CD4-positive, alpha-beta T cell treated with Interleukin-6 at 100 ng/mL for 8 hours (primary cell): ENCODE data around the gene METTL16.

Source experiments
- DNase-seq: peaks from one replicate; pipeline ENCODE4 v3.0.0-alpha.2; 2020; ENCODE audit warnings: mixed read lengths, low spot score

The METTL16 gene

DNA sequence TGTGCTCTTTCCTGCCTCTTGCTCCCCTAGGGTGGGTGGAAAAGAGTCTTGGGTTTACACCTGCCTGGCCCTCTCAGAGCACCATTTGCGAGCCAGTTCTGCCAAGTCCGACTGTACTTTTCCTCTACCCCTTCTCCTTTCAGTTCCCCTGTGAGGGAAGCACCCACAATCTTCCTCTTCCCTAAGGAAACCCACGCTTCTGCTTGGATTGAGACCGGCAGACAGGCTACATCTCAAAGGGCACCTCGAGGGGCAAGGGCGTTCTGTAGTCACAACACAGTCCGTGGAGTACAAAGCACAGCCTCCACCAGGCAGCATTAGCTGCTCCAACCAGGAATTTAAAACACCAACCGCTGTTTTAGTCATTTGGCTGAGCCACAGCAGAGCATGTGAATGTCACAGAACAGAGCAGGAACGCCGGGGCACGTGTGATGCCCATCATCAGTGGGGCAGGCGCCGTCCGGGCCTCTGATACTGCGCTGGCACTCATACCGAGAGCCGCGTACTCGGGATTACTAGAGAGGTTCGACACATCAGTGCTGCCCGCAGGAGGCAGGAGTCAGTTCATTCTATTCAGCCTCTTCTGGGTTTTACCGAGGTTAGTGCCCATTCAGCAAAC, 97.1 kb downstream of the METTL16 start:
- no peak for DNase-seq

DNA sequence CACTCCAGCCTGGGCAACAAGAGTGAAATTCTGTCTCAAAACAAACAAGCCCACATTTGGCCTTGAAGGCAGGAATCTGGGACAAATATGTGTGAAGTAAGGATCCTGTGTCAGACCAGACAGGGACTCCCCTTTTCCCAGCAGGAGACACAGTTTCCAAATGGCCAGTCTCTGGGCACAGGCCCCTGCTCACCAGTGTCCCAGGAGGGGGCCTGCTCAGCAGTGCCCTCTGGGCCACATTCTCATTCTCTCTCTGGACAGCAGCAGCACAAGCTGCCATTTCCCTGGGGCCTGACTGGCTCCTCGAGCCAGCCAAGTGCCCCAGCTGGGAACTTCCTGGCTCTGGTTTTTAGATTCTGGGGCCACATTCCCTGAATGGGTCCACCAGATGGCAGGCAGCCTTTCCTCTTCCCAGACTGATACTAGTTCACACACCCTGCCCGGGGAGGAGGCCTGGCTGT, 99.1 kb downstream of the METTL16 start:
- no peak for DNase-seq

DNA sequence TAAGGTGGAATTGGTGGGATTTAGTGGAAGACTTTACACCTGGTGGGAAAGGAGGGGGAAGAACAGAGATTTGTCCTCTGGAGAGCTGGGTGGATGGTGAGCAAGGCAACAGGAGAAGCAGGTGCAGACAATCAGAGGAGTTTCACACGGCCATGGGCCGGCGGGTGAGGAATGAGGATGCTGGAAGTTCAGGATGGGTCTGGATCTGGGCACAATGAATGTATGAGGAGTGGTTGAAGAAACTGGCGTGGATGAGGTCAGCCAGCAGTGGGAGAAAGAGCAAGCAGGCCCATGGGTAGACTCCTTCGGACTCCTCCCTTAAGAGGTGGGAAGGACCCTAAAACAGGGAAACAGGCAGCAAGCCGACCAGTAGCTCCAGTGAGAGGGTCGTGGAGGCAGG, 100.7 kb downstream of the METTL16 start:
- no peak for DNase-seq

DNA sequence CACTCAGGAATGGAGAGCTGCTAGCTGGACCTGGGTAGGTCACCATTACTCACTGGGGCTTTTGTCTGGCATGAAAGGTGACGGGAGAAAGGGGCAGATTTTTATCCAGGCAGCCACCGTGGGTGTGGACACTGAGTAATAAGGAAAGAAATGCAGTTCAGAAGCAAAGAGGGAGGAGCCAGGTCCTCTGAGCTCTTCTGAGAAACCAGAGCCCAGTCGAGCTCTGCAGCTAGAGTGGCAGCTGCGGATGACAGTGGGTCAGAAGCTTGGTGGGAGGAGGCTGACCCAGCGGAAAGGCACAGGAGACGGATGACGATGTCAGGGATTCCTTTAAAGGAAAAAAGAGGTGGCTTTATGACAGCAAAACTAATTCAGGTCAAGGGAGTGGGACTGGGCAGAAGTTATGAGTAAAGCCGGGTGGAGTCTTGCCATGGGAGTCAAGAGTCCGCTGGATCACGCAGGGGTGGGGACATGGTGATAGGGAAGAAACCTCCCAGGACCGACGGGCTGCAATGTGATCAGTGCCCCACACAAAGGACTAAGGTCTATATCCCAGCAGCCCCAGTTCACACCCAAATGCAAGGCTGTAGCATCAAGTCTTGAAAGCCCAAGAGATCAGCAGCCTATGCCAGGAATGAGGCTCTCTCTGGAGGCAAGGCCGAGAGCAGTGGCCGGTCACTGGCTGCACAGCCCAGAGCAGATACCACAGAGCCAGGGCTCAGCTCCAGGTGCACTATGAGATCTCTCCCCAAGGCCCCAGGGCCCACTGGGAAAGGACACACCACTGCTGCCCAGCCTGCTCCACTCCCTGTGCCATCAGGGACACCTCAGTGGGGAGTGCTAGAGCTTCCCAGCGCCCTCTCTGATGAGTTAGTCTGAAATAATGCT, 104.5 kb downstream of the METTL16 start:
- no peak for DNase-seq

DNA sequence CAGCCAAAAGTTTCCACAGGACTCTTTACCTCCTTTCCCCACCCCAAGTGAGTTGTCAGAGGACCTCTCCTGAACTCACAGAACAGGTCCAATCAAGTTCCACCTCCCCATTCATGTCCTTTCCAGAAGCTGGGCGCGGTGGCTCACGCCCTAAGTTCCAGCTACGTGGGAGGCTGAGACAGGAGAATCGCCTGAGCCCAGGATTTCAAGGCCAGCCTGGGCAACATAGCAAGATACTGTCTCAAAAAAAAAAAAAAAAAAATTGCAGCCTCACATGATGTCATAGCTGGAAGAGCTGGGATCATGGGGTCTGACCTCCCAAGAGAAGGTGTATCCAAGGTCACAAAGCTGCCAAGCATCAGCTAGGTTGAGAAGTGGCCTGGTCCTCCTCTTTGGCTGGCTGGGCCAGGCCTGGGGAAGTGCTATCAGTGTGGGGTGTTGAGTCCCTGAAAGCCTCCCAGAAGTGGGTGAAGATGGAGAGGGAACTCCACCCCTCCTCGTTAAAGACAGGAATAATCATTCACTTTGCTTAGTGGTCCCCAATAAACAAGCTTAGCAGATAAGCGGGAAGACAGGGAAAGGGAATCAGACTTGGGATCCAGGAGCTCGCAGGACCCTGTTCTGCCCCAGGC, 105.3 kb downstream of the METTL16 start:
- DNase-seq: no peak

DNA sequence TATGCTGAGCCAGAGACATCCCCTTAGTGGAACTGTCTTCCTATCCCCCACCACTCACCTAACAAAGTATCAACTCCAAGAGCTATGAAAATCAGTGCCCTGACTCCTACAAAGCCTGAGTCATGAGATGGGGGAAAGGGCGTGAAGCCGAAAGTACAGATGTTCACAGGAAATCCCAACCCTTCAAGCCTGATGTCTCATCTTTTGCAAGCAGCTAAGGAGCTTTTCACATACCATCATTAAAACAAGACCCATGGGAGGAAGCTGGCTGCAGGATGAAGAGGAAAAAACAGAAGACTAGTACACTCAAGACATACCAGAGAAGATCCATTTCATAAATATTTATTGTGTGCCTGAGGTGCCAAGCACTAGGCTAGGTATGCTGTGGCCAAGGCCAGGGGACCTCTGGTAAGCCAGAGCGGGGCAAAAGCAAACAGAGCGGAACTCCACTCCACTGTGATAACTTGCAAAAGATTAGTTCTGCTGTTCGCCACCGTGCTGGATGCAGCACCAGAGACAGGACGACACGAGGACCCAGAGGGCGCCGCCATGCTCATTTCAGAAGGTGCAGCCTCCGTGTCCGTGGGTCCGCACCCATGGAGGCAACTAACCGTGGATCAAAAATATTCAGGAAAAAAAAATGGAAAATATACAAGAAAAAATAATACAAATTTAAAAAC, 106.3 kb downstream of the METTL16 start:
- DNase-seq: no peak

DNA sequence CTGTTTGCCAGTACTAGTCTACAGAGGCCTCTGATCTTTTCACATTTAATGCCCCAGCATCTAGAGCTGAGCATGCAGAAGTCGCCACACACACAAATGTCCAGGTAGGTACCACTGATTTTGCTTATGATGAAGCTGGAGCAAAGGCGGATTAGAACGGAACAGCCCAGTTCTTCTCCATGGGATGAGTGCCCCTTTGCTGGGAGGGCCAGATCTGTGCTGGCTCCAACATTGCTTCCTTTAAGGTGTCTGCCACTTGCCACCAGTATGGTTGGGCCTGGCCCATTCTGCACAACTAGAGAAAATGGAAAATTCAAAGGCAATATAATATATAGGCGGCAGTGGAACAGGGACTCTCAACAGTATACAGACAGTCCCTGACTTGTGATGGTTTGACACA, 108.6 kb downstream of the METTL16 start:
- no peak for DNase-seq

DNA sequence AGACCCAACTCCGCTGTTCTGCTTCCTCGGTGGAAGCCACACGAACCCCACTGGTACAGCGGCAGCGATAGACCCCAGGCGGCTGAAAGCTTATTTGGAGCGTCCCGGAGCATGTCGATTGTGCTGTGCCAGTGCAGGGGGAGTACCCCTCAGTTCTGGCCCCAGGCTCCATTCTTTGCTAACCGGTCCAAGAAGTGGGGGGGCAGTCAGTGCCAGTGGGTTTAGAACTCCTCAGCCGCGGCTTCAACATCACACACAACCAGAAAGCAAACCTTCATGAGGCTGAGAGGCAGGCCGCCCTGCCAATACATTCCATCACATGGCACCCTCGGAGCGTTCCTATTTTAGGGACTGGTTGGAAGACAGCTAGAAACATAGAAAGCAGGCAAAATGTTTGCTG, 109.1 kb downstream of the METTL16 start:
- DNase-seq: no peak

DNA sequence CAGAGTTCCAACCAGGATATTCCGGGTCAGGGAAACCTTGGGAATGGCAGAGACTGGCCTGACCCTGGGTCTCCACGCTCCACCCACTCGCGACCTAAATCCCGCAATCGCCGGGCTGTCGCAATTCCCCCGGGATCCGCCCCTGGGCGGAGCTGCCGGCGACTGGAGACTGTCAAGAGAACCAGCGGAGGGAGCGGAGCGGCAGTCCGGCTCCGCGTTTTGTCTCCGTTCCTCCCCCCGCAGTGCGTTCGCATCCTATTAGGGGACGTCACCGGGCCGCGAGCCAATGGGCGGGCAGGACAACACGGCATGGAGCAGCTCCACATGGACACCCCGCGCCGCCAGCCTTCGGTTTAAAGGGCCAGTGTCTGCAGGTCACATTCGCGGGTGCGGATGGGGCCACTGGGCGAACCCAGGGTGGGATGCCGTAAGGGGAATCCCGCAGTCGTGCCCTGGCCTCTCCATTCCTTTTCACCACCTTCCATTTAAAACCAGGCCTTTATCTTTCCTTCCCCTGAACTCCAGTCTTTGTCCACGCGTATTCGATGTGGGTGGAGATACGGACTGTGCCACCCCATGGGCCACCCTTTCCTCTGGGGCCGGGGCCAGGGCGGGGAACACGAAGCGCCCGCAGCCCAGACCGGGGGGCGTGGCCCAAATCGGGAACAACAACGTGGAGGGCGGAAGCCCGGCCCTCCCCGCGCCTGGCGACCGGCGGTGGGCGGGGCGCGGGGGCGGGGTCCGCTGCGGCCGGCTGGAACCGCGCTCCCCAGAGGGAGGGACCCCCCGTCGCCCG, 110.1 kb downstream of the METTL16 start:
- DNase-seq: peak; percentile 99

DNA sequence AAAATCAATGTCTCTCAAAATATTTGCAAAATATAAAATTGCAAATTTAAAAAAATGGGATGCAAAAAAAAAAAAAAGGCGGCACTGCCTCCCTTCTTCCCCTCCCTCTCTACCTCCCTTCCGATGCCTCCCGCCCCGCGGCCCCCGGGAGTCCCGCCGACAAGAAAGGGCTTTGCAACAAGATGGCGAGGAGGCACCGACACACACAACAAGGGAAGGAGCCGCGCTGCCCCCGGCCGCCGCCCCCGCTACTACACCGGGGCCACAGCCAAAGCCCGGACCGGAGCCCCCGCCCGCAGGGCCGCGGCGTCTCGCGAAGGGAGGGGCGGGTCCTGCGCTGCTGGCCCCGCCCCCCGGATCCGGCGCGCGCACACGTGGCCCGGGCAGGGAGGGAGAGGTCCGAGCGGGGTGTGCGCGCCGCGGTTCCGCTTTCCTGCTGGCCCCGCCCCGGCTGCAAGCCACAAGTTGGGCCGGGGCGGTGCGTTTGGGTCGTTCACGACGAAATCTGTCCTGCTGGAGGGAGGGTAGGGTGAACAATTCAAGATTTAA, 110.7 kb downstream of the METTL16 start, which contains the start of gene MNT:
MNT (minus strand) TSS at position 184 of the 549 bp plus-strand sequence. CDS start 348 bp downstream, outside the sequence.
- peak; percentile 94 for DNase-seq

DNA sequence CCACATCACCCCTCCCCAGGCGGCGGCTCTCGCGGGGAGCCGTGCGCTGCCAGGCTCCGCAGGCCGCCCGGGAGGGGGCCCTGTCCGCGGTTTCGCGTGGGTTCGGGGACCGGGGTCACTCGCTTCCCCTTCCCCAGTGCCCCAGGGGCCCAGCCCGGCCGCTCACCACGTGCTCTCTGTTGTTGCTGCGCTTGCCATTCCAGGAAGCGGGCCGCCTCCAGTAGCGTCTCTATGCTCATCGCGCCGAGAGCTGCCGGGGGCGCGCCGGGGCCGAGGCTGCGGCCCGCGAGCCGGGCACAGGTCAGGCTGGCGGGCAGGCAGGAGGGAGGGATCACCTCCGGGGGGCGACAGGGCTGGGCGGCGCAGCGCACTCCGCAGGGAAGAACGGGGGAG, 111.2 kb downstream of the METTL16 start:
- peak; percentile 31 for DNase-seq

DNA sequence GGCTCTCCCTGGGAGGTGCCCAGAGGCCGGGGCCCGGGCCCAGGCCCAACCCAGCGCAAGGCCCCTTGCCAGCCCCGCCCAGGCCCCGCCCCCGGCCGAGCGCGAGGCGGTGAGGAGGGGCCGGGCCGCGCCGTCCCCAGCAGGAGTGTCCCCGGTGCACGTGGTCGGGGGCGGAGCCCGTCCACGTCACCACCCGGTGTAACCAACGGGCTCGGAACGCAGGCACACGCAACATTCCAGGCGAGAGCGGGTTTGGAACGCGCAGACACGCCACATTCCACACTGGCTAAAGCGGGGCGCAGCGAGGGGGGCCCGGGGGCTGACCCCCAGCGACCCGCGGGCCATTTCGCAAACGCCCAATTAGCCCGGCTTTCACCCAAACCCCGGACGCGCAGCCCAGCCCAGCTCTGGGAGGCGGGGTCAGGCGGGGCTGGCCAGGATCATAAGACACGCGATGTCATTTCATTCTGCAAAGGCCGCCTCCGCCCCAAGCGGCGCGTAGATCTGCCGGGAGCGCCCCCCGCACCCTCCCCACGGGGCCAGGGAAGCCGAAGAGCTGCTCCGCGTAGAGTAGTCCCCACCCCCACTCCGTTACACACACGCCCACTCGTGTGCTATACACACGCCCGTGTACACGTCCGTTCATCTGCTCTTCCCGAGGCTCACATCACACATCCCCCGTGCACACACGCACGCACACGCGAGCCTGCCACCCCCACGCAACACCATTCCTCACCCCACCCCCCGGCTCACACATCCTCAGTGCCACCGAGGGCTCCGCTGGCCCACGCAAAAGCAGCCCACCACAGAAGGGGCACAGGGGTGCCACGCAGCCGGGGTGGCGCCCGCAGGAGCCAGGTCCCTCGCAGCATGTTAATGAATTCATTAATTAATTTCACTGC, 111.9 kb downstream of the METTL16 start:
- peak; percentile 92 for DNase-seq

DNA sequence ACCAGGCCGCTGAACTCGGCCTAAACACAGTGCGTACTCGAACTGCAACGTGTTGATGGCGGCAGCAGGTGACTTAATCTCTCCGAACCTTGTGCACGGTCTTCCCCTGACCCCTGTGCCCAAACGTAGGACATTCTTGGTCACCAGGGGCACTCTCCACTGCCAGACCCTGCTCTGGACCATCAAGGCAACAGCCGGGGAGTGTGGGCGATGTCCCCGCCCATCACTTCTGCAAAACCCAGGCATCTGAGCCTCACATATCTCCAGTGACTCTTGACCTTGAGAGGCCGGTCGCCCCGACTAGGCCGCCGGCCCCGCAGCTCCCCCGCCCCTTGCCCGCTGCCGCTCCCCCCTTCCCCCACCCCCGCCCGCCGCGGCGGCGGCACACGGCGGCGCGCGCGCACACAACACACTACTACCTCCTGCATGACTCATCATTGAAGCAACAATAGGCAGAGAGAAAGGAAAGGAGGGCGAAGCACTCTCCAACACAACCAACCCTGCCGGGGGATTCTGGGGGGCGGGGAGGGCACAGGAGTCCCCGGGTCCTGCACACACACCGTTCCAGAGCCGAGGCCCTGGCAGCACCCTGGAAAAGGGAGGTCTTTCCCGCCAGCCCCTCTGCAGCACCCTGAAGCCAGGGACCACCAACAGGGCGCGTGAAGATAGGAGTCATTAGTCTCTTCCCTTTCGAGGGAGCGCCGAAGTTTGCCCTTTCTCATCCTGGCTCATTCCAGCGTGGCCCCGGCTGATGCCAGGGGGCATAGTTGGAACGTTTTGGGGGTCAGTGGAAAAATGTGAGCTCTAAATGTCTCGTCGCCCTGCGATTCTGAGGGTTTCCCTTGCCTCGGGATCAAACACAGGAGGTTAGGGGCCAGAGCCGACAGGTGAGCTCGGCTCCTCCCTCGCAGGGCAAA, 112.8 kb downstream of the METTL16 start:
- peak; percentile 61 for DNase-seq

DNA sequence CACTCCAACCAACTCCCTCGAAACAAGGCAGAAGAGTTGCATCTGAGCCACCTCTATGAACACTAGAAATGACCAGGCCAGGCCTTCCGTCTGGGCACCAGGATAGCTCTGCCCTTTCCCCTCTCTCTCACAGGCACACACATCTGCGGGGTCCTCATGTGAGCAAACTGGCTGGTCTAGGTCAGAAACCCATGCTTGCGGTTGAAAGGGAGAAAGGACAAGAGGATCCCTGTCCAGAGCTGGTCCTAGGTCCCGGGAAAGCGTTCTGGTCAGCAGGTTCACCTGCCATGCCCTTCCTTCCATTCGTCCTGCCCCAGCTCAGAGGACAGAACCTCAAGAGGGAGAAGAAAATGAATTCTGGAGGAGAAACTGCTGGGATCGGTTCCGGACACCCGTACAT, 113.5 kb downstream of the METTL16 start:
- no peak for DNase-seq

DNA sequence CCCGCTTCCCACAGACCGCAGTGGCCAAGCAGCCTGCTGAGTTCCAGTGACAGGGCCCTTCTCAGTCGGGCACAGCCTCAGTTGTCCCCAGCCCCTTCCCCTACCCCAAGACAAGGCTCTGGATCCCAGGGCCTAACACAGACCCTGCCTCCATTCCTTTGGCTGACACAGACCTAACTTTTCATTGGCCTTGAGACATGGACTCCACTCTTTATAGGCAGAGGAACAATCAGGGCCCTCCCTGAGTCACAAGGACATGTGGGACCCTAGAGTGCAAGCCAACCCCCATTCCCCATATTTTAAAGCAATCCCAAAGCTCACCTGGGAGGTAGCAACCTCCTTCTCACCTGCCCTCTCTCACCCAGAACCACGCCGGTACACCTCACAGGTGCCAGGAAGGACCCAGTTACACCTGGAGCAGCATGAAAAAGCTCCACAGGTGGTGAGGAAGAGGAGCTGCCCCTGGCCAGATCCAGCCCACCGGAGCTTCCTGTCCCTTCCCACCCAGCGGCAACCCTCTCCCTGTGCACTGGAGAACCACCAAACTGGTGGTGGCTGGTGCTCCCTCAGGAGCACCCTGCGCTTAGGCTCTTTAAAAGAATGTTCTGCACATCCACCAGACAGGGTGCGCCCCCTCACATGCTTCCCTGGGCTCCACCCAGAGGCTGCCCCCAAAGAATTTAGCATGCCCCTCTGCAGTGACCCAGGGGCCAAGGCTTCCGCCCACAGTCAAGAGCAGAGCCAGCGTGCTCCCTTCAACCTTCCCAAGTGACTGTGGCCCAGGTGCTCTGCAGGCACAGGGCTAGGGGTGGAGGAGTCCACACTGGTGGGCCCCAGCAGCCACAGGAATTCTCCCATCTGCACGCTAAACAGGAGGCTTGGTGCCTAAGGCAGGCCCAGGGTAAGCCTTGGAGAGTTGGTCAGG, 114.2 kb downstream of the METTL16 start:
- DNase-seq: no peak

DNA sequence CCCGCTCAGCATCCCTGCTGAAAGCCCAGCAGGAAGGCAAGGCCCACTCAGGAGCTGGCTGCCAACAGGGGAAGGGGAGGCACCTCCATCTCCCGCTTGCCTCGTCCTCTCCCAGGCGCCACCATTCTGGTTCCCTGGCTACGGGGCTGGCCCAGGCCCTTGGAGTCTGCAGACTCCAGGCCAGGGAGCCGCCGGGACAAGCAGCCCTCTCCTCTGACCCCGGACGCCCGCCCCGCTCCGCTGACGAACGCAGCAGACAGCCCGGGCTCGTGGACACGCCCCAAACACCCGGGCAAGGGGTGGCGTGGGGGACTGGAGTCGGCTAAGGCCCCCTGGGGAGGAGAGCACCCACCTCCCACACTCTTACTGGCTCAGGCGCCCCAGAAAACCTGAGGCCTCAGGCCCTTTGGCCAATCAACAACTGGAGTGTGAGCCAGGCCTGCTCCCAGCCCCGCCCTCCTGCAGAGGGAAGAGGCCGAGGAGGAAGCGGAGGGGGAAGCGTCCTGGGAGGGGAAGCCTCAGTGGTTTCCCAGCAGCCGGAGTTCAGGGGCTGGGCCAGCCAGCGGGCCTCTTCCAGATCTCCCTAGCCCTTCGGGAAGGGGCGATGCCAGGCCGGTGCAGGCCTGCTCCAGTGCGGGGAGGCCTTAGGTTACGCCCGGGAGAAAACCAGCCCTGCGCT, 115.0 kb downstream of the METTL16 start:
- peak; percentile 36 for DNase-seq

DNA sequence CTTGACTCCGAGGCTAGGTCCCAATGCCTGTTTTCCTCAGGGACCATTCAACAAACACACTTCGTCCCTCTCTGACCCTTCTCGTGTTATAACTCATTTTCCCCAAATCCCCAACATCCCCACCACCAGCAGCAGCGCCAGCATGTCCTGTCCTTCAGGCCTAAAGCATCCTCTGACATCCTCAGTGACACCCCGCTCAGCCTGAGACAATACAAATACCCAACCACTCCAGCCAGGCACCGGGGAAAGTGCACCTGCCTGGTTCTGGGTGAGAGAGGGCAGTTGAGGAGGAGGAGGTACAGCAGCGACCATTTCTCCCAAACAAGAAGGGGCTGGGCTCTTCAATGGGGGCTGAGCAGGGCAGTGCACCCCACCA, 115.5 kb downstream of the METTL16 start:
- no peak for DNase-seq
